HG03159 (cell line): ENCODE measurements around the gene RNGTT.
"Not testable (repeated sequence)": the region's sequence is repeated elsewhere in the genome, so short reads cannot be mapped to it uniquely, and the experiment has no call there.

Experiments
- ATAC-seq: cut with Tn5 transposase; IDR thresholded peaks from one replicate; pipeline ENCODE4 v1.9.1; 2021; ENCODE audit warnings: mild to moderate bottlenecking, moderate library complexity; ENCODE audit not compliant: unreplicated experiment

RNGTT gene

GRCh38 chr6:88914895-88915598, 48.4 kb downstream of the RNGTT start:
- no peak for ATAC-seq

GRCh38 chr6:88914180-88914579, 49.2 kb downstream of the RNGTT start:
- ATAC-seq = no peak

GRCh38 chr6:88913471-88913870, 49.9 kb downstream of the RNGTT start:
- ATAC-seq = no peak

- ATAC-seq = no peak
Observed at GRCh38 chr6:88910922-88911778, 52.3 kb downstream of the RNGTT start.

- no peak for ATAC-seq
Observed at GRCh38 chr6:88908598-88909548, 54.5 kb downstream of the RNGTT start.

GRCh38 chr6:88907148-88907547, 56.3 kb downstream of the RNGTT start:
- not testable (repeated sequence) for ATAC-seq

- no peak for ATAC-seq
Observed at GRCh38 chr6:88899569-88900316, 63.7 kb downstream of the RNGTT start.

- no peak for ATAC-seq
Observed at GRCh38 chr6:88895911-88896310, 67.5 kb downstream of the RNGTT start.

- ATAC-seq = no peak
Observed at GRCh38 chr6:88890860-88891845, 72.3 kb downstream of the RNGTT start.

GRCh38 chr6:88890394-88890793, 73.0 kb downstream of the RNGTT start:
- ATAC-seq = no peak

- no peak for ATAC-seq
Observed at GRCh38 chr6:88884361-88884760, 79.1 kb downstream of the RNGTT start.

GRCh38 chr6:88882536-88882935, 80.9 kb downstream of the RNGTT start:
- no peak for ATAC-seq

- no peak for ATAC-seq
Observed at GRCh38 chr6:88881451-88881850, 82.0 kb downstream of the RNGTT start.

- ATAC-seq = no peak
Observed at GRCh38 chr6:88880021-88880420, 83.4 kb downstream of the RNGTT start.

- ATAC-seq = no peak
Observed at GRCh38 chr6:88877893-88878292, 85.5 kb downstream of the RNGTT start.

GRCh38 chr6:88872962-88873361, 90.5 kb downstream of the RNGTT start:
- no peak for ATAC-seq

- ATAC-seq = no peak
Observed at GRCh38 chr6:88871498-88871897, 91.9 kb downstream of the RNGTT start.

GRCh38 chr6:88870717-88871330, 92.6 kb downstream of the RNGTT start:
- ATAC-seq = no peak
